NCI-H82 treated with DMSO at 0.1 percent for 48 hours (cell line): ENCODE measurements around the gene ICAM3.
A peak's percentile ranks its signal among the peaks of the same experiment; 100 is the strongest.
"Not testable (repeated sequence)": the region's sequence is repeated elsewhere in the genome, so short reads cannot be mapped to it uniquely, and the experiment has no call there.

ENCODE experiments used
- DNase-seq: peaks from one replicate; lab custom pipeline; 2025; ENCODE audit not compliant: unreplicated experiment; lab: John Stamatoyannopoulos, UW

ICAM3 gene

DNA sequence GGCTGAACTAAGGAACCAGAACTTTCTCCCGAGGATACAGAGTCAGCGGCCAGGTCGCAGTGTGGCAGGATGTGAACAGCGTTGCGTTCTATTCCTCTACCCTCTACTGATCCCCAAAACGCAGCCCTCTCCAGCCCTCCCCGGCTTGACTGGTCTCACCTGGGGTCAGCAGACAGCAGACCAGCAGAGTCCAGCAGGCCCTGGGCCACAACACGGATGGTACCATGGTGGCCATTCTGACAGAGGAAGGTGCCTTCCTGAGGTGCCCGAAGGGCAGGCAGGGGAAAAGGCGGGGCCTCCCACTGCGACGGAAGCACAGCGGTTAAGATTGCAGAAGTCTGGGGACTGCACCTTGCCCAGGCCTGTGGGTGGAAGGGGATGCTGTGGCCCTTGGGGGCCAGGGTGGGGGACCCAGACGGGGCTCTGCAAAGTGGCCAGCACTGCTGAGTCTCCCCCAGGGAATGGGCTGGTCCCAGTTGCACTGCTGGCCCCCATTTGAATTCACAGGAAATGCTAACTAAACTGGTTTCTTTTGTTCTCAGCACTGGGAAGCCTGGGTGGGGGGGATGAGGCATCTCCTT is at the start of gene ICAM3:
ICAM3 (minus strand) TSS at position 245 of the 581 bp plus-strand sequence; CDS start at position 235, 10 bp downstream.
- DNase-seq: no peak

GRCh38 chr19:10388957-10389356 is 49.5 kb upstream of the ICAM3 start:
- DNase-seq: peak; percentile 59

GRCh38 chr19:10384580-10384979 is 45.2 kb upstream of the ICAM3 start:
- DNase-seq: no peak

- not testable (repeated sequence) for DNase-seq
Observed at GRCh38 chr19:10383223-10383499, 43.7 kb upstream of the ICAM3 start.

GRCh38 chr19:10380313-10381102 is 41.1 kb upstream of the ICAM3 start, which contains the start of gene TYK2:
TSS of gene TYK2 (minus strand) at chr19:10380572. CDS start at chr19:10378406, 2,166 bp downstream.
- DNase-seq: peak; percentile 92

DNA sequence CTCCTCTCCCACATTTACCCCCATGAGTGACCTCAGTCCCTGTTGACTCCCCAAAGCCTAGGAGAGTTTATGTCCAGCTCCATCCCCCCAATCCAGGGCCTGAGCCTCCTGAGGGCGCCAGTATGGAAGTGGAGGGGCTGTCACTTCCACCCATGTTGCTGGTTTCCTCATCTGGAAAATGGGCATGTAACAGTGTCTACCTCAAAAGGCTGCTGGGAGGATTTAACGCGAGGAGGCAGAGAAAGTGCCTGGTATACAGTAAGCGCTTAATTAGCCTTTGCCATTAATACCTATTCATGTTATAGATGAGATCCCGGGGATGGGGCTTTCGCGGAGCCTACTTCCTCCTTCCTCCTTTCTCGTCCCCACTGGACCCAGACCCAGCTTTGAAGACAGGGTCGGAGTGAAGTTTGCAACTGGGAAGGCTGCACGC is 40.5 kb upstream of the ICAM3 start:
- no peak for DNase-seq

GRCh38 chr19:10378124-10378523 is 38.7 kb upstream of the ICAM3 start:
- DNase-seq: no peak

GRCh38 chr19:10377140-10377640 is 37.8 kb upstream of the ICAM3 start:
- DNase-seq: not testable (repeated sequence)

DNA sequence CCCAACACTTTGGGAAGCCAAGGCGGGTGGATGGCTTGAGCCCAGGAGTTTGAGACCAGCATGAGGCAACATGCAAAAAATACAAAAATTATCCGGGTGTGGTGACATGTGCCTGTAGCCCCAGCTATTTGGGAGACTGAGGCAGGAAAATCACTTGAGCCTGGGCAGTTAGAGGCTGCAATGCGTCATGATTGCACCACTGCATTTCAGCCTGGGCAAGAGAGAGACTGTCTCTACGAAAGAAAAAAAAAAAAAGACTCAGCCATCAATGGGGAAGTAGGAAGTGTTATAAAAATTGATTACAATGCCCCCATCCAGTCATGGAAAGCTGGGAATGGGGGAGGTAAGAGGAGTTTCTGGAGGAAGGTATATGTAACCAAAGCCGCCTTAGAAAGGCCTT is 35.5 kb upstream of the ICAM3 start:
- no peak for DNase-seq

GRCh38 chr19:10372690-10373089 is 33.3 kb upstream of the ICAM3 start:
- DNase-seq: no peak

- no peak for DNase-seq
Observed at GRCh38 chr19:10368101-10368803, 28.8 kb upstream of the ICAM3 start.

- DNase-seq: not testable (repeated sequence)
Observed at GRCh38 chr19:10366950-10367512, 27.6 kb upstream of the ICAM3 start.

DNA sequence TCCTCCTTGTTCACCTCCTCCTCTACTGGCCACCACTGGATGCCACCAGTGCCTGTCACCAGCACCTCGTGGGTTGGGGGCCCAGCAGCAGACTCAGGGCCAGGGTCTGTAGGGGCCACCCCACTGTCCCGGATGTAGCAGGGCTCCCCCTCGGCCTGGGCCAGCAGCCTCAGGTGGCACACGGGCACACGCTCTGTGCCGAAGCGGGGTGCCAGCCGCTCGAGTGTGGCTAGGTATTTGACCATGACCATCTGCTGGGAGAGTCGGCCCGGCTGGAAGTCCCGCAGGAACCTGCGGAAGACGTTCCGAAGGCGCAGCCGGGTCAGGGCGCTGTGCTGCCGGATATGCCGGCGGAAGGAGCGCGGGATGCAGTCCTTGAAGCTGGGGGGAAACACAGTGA is 26.1 kb upstream of the ICAM3 start:
- DNase-seq: no peak

DNA sequence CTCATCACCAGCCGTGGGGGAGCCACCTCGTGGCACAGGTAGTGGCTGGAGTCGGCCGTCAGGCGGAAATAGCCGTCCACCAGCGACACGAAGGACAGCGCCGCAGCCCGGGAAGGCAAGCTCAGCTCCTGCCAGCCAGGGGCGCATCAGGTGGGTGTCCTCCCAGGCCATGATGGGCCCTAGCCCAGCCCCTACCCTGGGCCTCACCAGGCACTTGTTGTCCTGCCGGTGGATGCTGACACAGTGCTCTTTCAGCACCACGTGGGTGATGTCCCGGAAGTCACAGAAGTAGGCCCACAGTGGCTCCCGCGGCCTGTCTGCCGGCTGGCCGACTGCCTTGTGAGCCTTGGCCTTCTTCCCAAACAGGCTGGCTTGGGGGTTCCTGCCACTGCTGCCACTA is 25.2 kb upstream of the ICAM3 start:
- DNase-seq: no peak

- no peak for DNase-seq
Observed at GRCh38 chr19:10363789-10364281, 24.4 kb upstream of the ICAM3 start.

DNA sequence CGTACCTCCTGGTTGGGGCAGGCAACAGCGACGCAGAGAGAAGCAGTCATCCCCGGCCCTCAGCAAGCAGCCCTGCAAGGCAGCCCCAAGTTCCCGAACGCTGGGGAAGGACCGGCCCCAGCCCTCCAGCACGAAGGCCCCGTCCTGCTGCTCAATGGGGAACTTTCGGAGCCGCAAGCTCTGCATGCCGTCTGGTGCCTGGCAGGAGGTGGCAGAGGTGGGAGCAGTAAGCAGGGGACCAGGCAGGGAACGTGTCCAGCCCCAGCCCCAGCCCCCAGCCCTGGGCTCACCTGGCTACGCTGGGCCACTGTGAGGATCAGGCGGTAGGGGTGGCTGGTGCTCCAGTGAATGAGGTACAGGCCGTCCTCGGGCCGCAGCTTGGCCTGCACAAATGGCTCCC is 22.8 kb upstream of the ICAM3 start:
- no peak for DNase-seq

- DNase-seq: no peak
Observed at GRCh38 chr19:10361569-10362011, 22.2 kb upstream of the ICAM3 start.

DNA sequence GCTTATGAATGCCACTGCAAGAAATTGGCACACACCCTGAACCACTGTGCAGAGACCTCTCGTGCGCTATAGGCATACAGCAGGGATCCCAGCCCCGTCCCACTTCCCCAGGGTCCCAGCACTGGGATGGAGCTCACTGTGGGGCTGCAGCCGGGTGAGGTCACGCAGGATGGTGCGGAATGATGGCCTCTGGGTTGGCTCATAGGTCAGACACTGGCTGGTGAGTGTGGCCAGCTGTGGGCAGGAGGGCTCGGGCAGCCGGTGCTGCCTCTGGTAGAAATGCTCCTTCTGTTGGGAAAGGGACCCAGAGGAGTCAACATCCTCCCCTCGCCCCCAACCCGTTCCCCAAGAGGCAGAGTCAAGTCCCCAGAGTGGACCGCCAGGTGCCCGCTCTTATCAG is 17.0 kb upstream of the ICAM3 start:
- no peak for DNase-seq

DNA sequence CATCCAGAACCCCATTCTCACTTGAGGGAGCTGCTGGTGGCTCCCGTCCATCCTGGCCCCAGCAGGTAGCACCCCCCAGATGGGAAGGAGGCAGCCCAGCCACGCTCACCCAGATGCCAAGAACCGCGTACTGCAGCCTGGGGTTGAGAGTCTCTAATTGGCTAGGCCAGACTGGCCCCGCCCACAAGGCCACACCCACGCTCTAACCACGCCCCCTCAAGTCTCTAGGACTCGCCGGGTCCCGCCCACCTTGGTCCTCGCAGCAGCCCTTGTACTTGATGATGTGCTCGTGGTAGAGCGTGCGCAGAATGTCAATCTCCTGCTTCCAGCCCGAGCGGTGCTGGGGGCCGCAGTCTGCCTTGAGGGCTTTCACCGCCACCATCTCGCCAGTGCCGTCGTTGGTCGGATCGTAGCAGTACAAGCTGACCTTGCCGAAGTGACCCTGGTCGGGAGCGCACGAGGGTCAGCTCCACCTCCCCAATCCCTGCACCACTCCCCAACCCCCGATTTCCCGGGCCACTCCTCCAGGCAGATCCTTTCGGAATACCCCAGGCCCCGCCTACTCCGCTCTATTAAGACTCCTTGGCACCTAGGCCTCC is 14.5 kb upstream of the ICAM3 start:
- peak; percentile 92 for DNase-seq

GRCh38 chr19:10352764-10353671 is 13.6 kb upstream of the ICAM3 start:
- peak; percentile 92 for DNase-seq
